ENCODE measurements around the gene CDH15.

Gene CDH15

DNA sequence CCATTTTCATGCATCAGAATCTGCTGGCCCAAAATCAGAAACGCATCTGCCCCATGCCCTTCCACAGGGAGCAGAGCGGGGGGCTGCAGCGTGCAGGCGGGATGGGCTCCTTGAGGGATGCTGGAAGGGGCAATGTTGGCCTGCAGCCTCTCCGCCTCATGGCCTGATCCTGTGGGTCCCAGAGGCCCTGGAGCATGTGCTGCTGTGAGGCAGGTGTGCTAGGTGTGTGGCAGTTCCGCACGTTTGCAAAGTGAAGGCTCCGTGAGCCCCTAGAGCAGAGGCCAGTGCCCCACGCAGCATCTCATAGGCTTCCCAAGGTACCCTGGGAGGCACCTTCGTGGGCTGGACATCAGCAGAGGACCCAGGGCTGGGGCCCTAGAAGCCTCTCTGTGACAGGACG is 36.4 kb upstream of the CDH15 start:
- H3K4me1 ChIP-seq (ENCODE audit: control insufficient read depth, insufficient read depth, low read length) = no peaks in the 10 kb centered on the region
- H3K9ac ChIP-seq (ENCODE audit: low read length) = no peak overlapping the region
- no peak overlapping the region for H3K4me3 ChIP-seq (ENCODE audit: low read length)
- no peaks in the 10 kb centered on the region for H3K36me3 ChIP-seq (ENCODE audit: control insufficient read depth, insufficient read depth, low read length)
- no peaks in the 10 kb centered on the region for H3K27me3 ChIP-seq (ENCODE audit: control insufficient read depth, insufficient read depth, low read length)
- no peaks in the 10 kb centered on the region for H3K9me3 ChIP-seq (ENCODE audit: control insufficient read depth, low read length)

DNA sequence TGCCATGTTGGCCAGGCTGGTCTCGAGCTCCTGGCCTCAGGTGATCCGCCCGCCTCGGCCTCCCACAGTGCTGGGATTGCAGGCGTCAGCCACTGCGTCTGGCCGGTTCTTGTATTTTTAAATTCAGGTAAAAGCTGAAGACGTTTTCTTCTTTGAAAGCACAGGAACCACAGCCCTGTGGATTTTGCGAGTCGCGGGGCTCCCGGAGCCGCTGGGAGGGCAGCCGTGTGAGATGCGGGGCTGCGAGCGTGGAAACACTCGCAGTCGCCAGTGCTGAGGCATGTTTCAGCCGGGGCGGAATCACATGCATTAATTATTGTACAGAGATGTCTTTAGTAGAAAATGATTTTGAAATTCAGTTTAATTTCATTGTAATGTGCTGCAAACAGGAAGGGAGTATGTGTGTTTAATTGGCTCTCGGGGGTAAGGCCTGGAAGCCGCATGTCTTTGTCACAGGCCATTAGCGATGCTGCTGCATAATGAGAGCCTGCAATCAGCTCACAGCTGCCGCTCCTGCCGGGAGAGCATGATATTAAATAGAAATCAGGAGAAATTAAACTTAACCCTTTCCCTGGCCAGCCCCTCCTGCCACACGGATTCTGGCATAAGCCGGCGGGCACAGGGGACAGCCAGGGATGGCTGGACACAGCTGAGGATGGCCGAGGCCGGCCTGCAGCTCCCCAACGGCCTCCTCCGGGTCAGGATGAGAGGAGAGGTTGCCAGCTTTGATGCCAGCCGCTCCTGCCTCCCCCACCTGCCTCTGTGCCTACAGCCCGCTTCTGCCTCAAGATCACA is 35.4 kb upstream of the CDH15 start:
- H3K9me3 ChIP-seq (ENCODE audit: control insufficient read depth, low read length) = no peaks in the 10 kb centered on the region

DNA sequence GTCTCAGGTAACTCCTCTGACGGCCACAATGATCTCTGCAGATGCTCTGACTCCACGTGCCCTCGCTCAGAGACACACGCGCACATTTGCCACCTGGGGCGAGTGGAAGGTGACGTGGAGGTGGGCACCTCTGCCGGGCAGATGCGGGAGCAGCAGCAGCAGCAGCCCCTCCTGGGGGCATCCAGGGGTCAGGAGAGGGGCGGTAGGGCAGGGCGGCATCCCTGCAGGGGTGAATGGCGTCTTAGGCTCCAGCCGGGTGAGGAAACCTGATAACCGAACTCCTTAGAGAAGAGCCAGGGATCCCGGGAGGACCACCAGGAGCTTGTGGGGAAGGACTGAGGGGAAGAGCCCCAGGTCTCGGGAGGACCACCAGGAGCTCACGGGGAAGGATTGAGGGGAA is 34.6 kb upstream of the CDH15 start:
- no peaks in the 10 kb centered on the region for H3K9me3 ChIP-seq (ENCODE audit: control insufficient read depth, low read length)
- H3K9ac ChIP-seq (ENCODE audit: low read length) = no peak overlapping the region
- no peaks in the 10 kb centered on the region for H3K4me1 ChIP-seq (ENCODE audit: control insufficient read depth, insufficient read depth, low read length)
- no peaks in the 10 kb centered on the region for H3K27me3 ChIP-seq (ENCODE audit: control insufficient read depth, insufficient read depth, low read length)
- no peak overlapping the region for H3K4me3 ChIP-seq (ENCODE audit: low read length)
- H3K36me3 ChIP-seq (ENCODE audit: control insufficient read depth, insufficient read depth, low read length) = peaks cover 5% of the 10 kb centered on the region

More for the DNA sequence above, 35.4 kb upstream of the CDH15 start:
- no peak overlapping the region for H3K4me3 ChIP-seq (ENCODE audit: low read length)
- H3K9ac ChIP-seq (ENCODE audit: low read length) = no peak overlapping the region
- H3K27me3 ChIP-seq (ENCODE audit: control insufficient read depth, insufficient read depth, low read length) = no peaks in the 10 kb centered on the region
- no peaks in the 10 kb centered on the region for H3K4me1 ChIP-seq (ENCODE audit: control insufficient read depth, insufficient read depth, low read length)
- H3K36me3 ChIP-seq (ENCODE audit: control insufficient read depth, insufficient read depth, low read length) = no peaks in the 10 kb centered on the region

- no peaks in the 10 kb centered on the region for H3K9me3 ChIP-seq (ENCODE audit: control insufficient read depth, low read length)
- H3K27me3 ChIP-seq (ENCODE audit: control insufficient read depth, insufficient read depth, low read length) = no peaks in the 10 kb centered on the region
- no peak overlapping the region for H3K9ac ChIP-seq (ENCODE audit: low read length)
- H3K36me3 ChIP-seq (ENCODE audit: control insufficient read depth, insufficient read depth, low read length) = peaks cover 12% of the 10 kb centered on the region
- no peak overlapping the region for H3K4me3 ChIP-seq (ENCODE audit: low read length)
- no peaks in the 10 kb centered on the region for H3K4me1 ChIP-seq (ENCODE audit: control insufficient read depth, insufficient read depth, low read length)
Measured at GRCh38 chr16:89137666-89138512, 33.7 kb upstream of the CDH15 start.

GRCh38 chr16:89138513-89138795 is 33.1 kb upstream of the CDH15 start:
- Histone ChIP-seq H3K4me1 (ENCODE audit: control insufficient read depth, insufficient read depth, low read length) (no peaks in the 10 kb centered on the region), H3K36me3 (ENCODE audit: control insufficient read depth, insufficient read depth, low read length) (peaks cover 12% of the 10 kb centered on the region), H3K27me3 (ENCODE audit: control insufficient read depth, insufficient read depth, low read length) (no peaks in the 10 kb centered on the region), H3K9me3 (ENCODE audit: control insufficient read depth, low read length) (no peaks in the 10 kb centered on the region), H3K9ac (ENCODE audit: low read length) (no peak overlapping the region), H3K4me3 (ENCODE audit: low read length) (no peak overlapping the region)

DNA sequence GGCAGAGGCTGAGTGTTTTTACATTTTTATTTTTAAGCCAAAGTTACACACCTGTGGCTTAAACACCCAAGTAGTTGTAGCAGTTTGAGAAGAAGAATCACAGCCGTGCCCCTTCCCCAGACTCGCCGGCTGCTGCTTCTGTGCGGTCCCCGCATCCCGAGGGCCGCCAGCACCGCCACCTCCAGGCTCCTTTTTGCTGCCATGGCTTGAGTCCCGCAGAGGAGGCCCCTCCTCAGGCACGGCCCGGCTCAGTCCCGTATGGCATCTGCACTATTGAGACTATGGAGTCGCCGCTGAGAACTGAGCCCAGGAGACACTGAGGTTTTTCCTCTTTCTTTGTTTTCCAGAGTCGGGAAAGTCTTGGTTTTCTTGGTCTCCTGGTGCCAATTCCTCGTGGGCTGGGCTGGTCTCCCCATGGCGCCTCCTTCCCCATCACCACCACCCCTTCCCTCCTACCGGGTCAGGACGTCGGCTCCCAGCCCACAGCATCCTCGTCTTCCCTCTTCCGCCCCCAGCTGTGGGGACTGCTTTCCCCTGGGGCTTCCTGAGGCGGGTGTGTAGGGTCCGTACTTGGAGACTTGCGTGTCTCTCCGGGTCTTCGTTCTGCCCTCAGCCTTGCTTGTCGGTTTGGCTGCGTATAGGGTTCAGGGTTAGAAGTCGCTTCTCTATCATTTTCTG is 32.6 kb upstream of the CDH15 start:
- Histone ChIP-seq H3K27me3 (ENCODE audit: control insufficient read depth, insufficient read depth, low read length) (no peaks in the 10 kb centered on the region), H3K4me3 (ENCODE audit: low read length) (no peak overlapping the region), H3K9me3 (ENCODE audit: control insufficient read depth, low read length) (no peaks in the 10 kb centered on the region), H3K9ac (ENCODE audit: low read length) (no peak overlapping the region), H3K36me3 (ENCODE audit: control insufficient read depth, insufficient read depth, low read length) (peaks cover 12% of the 10 kb centered on the region), H3K4me1 (ENCODE audit: control insufficient read depth, insufficient read depth, low read length) (no peaks in the 10 kb centered on the region)

GRCh38 chr16:89139907-89140361 is 31.6 kb upstream of the CDH15 start:
- no peaks in the 10 kb centered on the region for H3K4me1 ChIP-seq (ENCODE audit: control insufficient read depth, insufficient read depth, low read length)
- peaks cover 12% of the 10 kb centered on the region for H3K36me3 ChIP-seq (ENCODE audit: control insufficient read depth, insufficient read depth, low read length)
- H3K27me3 ChIP-seq (ENCODE audit: control insufficient read depth, insufficient read depth, low read length) = no peaks in the 10 kb centered on the region
- H3K4me3 ChIP-seq (ENCODE audit: low read length) = no peak overlapping the region
- H3K9ac ChIP-seq (ENCODE audit: low read length) = no peak overlapping the region
- H3K9me3 ChIP-seq (ENCODE audit: control insufficient read depth, low read length) = no peaks in the 10 kb centered on the region

DNA sequence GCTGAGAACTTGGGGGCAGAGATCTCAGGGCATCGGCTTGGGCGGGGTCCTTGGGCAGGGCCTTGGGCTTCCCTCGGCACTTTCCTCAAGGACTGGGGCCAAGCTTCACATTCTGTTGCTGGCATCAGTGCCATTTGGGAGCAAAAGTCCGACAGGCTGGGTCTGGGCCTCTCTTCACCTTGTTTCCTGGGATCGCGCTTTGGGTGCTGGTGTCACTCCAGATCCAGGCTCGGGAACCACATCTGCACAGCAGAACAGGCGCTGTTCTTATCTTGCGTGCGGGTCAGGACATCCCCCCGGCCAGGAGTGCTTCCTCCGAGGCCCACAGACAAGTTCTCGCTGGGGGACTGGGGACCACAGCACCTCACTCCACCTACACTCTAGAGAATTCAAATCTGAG is 31.1 kb upstream of the CDH15 start:
- Histone ChIP-seq H3K4me1 (ENCODE audit: control insufficient read depth, insufficient read depth, low read length) (no peaks in the 10 kb centered on the region), H3K27me3 (ENCODE audit: control insufficient read depth, insufficient read depth, low read length) (no peaks in the 10 kb centered on the region), H3K9me3 (ENCODE audit: control insufficient read depth, low read length) (no peaks in the 10 kb centered on the region), H3K4me3 (ENCODE audit: low read length) (no peak overlapping the region), H3K36me3 (ENCODE audit: control insufficient read depth, insufficient read depth, low read length) (peaks cover 12% of the 10 kb centered on the region), H3K9ac (ENCODE audit: low read length) (no peak overlapping the region)

DNA sequence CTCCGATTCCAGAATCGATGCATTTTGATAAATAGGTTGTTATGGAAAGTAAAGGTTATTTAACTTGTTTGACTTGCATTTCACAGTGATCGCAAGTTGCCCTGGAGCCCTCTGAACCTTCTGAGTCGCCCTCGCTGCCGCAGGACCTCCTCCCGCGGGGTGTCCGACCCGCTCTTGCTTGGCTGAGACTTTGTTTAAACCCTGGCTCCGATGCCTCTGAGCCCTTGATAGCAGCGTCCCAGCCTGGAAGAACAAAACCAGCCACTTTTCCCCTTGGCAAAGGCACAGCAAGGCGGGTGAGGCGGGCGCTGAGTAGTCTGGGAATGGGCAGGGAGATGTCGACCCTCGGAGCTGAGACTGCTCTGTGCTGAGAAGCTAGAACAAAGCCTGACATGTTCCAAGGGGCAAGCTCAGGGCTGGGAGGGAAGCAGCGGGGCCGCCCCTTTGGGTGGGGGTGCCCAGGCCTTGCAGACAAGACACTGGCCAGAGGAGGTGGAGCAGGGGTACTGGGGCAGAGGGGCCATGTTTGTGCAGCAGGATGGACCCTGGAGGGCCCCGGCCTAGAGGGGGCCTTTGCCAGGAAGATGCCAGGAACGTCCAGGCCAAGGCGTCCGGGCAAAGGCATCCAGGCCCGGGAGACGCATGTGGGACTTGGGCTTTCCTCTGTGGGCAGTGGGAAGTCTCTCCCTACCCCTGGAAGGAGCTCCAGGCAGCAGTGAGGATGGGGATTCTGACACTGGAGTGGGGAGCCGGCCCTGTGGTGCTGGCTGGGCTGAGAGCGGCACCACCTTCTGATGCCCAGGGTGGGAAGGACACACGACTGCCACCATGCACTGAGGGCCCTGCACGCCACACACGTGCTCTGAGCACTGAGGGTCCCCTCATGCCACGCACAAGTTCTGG is 30.3 kb upstream of the CDH15 start:
- Histone ChIP-seq H3K27me3 (ENCODE audit: control insufficient read depth, insufficient read depth, low read length) (no peaks in the 10 kb centered on the region), H3K9me3 (ENCODE audit: control insufficient read depth, low read length) (no peaks in the 10 kb centered on the region), H3K4me3 (ENCODE audit: low read length) (no peak overlapping the region), H3K9ac (ENCODE audit: low read length) (no peak overlapping the region), H3K36me3 (ENCODE audit: control insufficient read depth, insufficient read depth, low read length) (peaks cover 12% of the 10 kb centered on the region), H3K4me1 (ENCODE audit: control insufficient read depth, insufficient read depth, low read length) (no peaks in the 10 kb centered on the region)

DNA sequence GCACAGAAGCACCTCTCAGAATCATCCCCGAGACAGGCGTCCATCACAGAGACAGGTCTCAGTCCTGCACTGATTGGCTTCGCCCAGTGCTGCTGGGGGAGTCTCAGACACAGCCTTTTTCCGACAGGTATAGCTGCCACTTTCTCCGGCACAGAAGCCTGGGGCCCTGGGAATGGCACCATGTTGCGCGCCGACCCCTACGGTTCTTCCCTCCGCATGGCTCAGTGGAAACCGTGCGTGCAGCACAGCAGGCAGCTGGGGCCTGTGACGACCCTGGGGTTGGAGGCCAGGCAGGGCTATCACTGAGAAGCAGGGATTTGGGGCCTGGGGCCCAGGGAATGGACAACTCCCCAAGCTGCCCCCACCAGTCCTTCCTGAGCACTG is 29.7 kb upstream of the CDH15 start:
- no peak overlapping the region for H3K9ac ChIP-seq (ENCODE audit: low read length)
- H3K9me3 ChIP-seq (ENCODE audit: control insufficient read depth, low read length) = no peaks in the 10 kb centered on the region
- no peaks in the 10 kb centered on the region for H3K27me3 ChIP-seq (ENCODE audit: control insufficient read depth, insufficient read depth, low read length)
- H3K4me1 ChIP-seq (ENCODE audit: control insufficient read depth, insufficient read depth, low read length) = no peaks in the 10 kb centered on the region
- peaks cover 12% of the 10 kb centered on the region for H3K36me3 ChIP-seq (ENCODE audit: control insufficient read depth, insufficient read depth, low read length)
- no peak overlapping the region for H3K4me3 ChIP-seq (ENCODE audit: low read length)

DNA sequence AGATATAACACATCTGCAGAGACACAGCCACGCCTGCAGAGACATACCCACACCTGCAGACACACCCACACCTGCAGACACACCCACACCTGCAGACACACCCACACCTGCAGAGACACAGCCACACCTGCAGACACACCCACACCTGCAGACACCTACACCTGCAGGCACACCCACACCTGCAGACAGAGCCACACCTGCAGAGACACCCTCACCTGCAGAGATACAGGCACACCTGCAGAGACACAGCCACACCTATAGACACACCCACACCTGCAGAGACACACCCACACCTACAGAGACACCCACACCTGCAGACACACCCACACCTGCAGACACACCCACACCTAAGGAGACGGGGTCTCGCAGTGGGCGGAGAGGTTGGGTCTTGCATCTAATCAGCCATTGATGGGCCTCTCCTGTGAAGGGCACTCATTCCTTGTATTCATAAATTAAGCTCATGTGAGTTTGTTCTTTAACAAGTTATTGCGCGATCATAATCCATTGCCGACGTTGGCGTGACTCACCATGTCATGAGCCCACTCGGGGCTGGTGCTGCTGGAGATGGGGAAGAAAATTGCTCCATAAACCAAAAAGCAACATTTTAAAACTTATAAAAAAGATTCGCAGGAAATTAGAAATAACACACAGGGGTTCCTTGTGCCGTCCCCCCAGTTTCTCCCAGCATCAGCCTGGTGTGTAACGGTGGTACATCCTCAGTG is 28.9 kb upstream of the CDH15 start:
- no peak overlapping the region for H3K9ac ChIP-seq (ENCODE audit: low read length)
- no peaks in the 10 kb centered on the region for H3K4me1 ChIP-seq (ENCODE audit: control insufficient read depth, insufficient read depth, low read length)
- H3K36me3 ChIP-seq (ENCODE audit: control insufficient read depth, insufficient read depth, low read length) = peaks cover 12% of the 10 kb centered on the region
- no peaks in the 10 kb centered on the region for H3K27me3 ChIP-seq (ENCODE audit: control insufficient read depth, insufficient read depth, low read length)
- H3K9me3 ChIP-seq (ENCODE audit: control insufficient read depth, low read length) = no peaks in the 10 kb centered on the region
- H3K4me3 ChIP-seq (ENCODE audit: low read length) = no peak overlapping the region

Measured in mucosa of stomach (tissue), 1 donor.